C4-2B (cell line): ENCODE results near the gene ZNF26.

ENCODE experiments used
- ZFX ChIP-seq: fragments of 450-650 bp; IDR thresholded peaks from 2 replicates; pipeline ENCODE4 v1.6.1; 2017
- TF ChIP-seq, protein P1 (sequence below): fragments of 450-650 bp; conservative IDR thresholded peaks from 2 replicates; pipeline ENCODE4 v1.5.1; 2017; ENCODE audit warnings: mild to moderate bottlenecking

DNA sequence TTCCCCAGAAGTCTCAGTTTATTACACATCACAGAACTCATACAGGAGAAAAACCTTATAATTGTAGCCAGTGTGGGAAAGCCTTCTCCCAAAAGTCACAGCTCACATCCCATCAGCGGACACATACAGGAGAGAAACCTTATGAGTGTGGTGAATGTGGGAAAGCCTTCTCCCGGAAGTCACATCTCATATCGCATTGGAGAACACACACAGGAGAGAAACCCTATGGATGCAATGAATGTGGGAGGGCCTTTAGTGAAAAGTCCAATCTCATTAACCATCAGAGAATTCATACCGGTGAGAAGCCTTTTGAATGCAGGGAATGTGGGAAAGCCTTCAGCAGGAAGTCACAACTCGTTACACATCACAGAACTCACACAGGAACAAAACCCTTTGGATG, 71.3 kb downstream of the ZNF26 start:
- TF ChIP-seq, protein P1, sequence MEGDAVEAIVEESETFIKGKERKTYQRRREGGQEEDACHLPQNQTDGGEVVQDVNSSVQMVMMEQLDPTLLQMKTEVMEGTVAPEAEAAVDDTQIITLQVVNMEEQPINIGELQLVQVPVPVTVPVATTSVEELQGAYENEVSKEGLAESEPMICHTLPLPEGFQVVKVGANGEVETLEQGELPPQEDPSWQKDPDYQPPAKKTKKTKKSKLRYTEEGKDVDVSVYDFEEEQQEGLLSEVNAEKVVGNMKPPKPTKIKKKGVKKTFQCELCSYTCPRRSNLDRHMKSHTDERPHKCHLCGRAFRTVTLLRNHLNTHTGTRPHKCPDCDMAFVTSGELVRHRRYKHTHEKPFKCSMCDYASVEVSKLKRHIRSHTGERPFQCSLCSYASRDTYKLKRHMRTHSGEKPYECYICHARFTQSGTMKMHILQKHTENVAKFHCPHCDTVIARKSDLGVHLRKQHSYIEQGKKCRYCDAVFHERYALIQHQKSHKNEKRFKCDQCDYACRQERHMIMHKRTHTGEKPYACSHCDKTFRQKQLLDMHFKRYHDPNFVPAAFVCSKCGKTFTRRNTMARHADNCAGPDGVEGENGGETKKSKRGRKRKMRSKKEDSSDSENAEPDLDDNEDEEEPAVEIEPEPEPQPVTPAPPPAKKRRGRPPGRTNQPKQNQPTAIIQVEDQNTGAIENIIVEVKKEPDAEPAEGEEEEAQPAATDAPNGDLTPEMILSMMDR, result no peak
- TF ChIP-seq ZFX, result no peak
